ENCODE measurements around the gene PDE9A. TPM values are rescaled to one million over a fixed set of nuclear protein-coding genes. Genes with fewer than 3 reads are reported as not detected.
A peak's percentile ranks its signal among the peaks of the same experiment; 100 is the strongest.

The PDE9A gene
- total RNA-seq, 3 donors from 2014 or later, result 3.0 to 14.7 (median 10.5) TPM

DNA sequence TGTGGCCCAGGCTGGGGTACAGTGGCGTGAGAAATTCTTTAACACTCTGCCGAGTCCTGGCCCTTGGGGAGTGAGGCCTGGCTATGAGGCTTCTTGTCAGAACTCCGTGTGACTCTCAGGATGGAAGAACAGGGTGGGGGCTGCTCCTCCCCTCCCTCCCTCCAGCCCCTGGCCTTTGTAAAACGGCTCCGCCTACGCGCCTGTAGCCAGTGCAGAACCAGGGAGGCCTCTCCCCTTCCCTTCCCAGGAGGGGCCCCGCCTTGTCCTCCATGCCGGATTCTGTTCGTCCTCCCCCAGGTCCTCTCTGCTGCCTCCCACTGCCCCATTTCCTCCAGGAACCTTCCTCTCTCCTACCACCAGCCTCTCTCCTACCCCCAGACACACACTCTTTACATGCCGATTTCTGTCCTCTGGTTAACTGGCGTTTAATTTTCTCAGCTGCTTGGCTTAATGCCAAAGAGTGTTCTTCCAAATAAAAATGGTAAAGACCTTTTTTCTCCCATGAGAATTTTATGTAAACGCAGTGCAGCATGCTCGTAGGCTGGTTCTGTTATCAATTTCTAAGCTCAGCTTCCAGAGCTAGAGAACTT, 21.0 kb downstream of the PDE9A start:
- Histone ChIP-seq H3K9me3 (no peaks in the 10 kb centered on the region), H3K4me3 (peak overlapping the region in 2 of 3 donors; percentile 2 to 37), H3K4me1 (peaks cover 0 to 6% of the 10 kb centered on the region in 2 donors), H3K27me3 (no peaks in the 10 kb centered on the region), H3K27ac (peak overlapping the region in 1 of 2 donors; percentile 43), H3K36me3 (no peaks in the 10 kb centered on the region)
- no peak for TF ChIP-seq POLR2A (IDR thresholded peaks at IDR 0.05)
- no peak for TF ChIP-seq POLR2AphosphoS5 (IDR thresholded peaks at IDR 0.05)
- TF ChIP-seq CTCF (IDR thresholded peaks at IDR 0.05), result no peak
- no peak for DNase-seq (ENCODE audit: low spot score in 2 of 2)
- intact Hi-C loops (cut with DNase I; ENCODE audit: low total_unique reads), result no loop called here

DNA sequence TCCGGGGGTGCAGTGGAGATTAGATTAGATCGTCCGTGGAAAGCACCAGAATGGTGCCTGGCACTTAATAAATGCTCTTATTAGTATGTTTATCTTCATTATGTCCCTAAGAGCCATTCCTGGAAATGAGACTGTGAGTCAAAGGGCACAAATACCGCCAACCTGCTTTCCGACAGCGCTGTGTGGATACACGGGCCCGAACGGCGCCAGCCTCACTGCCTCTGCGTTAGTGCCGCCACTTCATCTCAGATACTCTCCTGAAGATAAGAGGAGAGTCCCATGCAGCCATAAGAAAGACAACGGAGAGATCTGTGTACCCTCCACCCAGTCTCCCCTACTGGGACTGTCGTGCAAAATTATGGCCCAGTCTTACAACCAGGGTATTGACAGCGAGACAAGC, 22.0 kb downstream of the PDE9A start:
- H3K4me1 ChIP-seq, result peaks cover 0 to 6% of the 10 kb centered on the region in 2 donors
- H3K36me3 ChIP-seq, result no peaks in the 10 kb centered on the region
- H3K4me3 ChIP-seq, result no peak overlapping the region
- H3K27me3 ChIP-seq, result no peaks in the 10 kb centered on the region
- no peak for TF ChIP-seq POLR2AphosphoS5 (IDR thresholded peaks at IDR 0.05)
- no peak for TF ChIP-seq CTCF (IDR thresholded peaks at IDR 0.05)
- no peak for TF ChIP-seq POLR2A (IDR thresholded peaks at IDR 0.05)
- intact Hi-C loops (cut with DNase I; ENCODE audit: low total_unique reads), result no loop called here
- DNase-seq (ENCODE audit: low spot score in 2 of 2), result no peak
- no peak overlapping the region for H3K27ac ChIP-seq
- H3K9me3 ChIP-seq, result no peaks in the 10 kb centered on the region

DNA sequence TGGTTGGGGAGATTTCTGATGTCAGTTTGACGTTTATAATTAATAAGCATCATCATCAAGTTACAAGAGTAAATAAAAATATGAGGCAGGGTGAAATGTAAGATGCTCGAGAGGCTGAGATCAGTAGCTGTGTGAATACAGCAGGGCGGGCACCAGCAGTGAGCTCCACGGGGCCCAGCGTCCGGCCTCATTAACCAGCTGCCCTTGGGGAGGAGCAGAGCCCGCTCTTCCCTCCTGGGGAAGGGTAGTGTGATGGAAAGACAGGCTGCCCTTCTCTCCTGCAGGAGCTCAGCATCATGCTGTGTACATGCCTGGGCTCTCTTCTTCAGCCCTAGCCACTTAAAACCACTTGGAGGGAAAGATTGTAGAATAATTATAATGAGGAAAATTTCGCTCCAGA, 23.4 kb downstream of the PDE9A start:
- Histone ChIP-seq H3K36me3 (no peaks in the 10 kb centered on the region), H3K4me1 (no peaks in the 10 kb centered on the region), H3K27ac (no peak overlapping the region), H3K27me3 (no peaks in the 10 kb centered on the region), H3K4me3 (no peak overlapping the region), H3K9me3 (no peaks in the 10 kb centered on the region)
- intact Hi-C loops (cut with DNase I; ENCODE audit: low total_unique reads), result no loop called here
- DNase-seq (ENCODE audit: low spot score in 2 of 2), result no peak
- no peak for TF ChIP-seq POLR2AphosphoS5 (IDR thresholded peaks at IDR 0.05)
- TF ChIP-seq POLR2A (IDR thresholded peaks at IDR 0.05), result no peak
- no peak for TF ChIP-seq CTCF (IDR thresholded peaks at IDR 0.05)

GRCh38 chr21:42677339-42678321, 24.2 kb downstream of the PDE9A start:
- Histone ChIP-seq H3K4me3 (no peak overlapping the region), H3K4me1 (no peaks in the 10 kb centered on the region), H3K36me3 (no peaks in the 10 kb centered on the region), H3K27me3 (no peaks in the 10 kb centered on the region), H3K27ac (no peak overlapping the region), H3K9me3 (no peaks in the 10 kb centered on the region)
- TF ChIP-seq POLR2AphosphoS5 (IDR thresholded peaks at IDR 0.05) (no peak), CTCF (IDR thresholded peaks at IDR 0.05) (no peak), POLR2A (IDR thresholded peaks at IDR 0.05) (no peak)
- no peak for DNase-seq (ENCODE audit: low spot score in 2 of 2)
- intact Hi-C loops (cut with DNase I; ENCODE audit: low total_unique reads), result no loop called here

Data from breast epithelium (tissue), 4 donors.